Heart right ventricle (tissue), 16 donors: ENCODE measurements around the gene CAGE1. TPM values are rescaled to one million over a fixed set of nuclear protein-coding genes. Genes with fewer than 3 reads are reported as not detected.

ENCODE experiments used
- ATAC-seq, 8 donors: fragments of 200-7000 bp; cut with Tn5 transposase; one replicate each; pipeline ENCODE4 v1.9.1; 2020; ENCODE audit warnings: mild to moderate bottlenecking in 8 of 8, moderate library complexity in 8 of 8, moderate number of reproducible peaks in 1 of 8
- DNase-seq, 2 donors: peaks; one replicate each; pipeline ENCODE4 v3.0.0-alpha.2; 2020
- H3K27ac ChIP-seq, 10 donors: fragments of 200-600 bp; sonication (generic) in 2 of 10; one replicate each; pipeline versions ENCODE4 v1.5.0 to v1.8.0; 2020 to 2022; ENCODE audit warnings: mild to moderate bottlenecking in 3 of 10
- H3K27me3 ChIP-seq, 7 donors: fragments of 200-600 bp; one replicate each; pipeline ENCODE4 v1.8.0; 2021 to 2022; ENCODE audit warnings: mild to moderate bottlenecking in 2 of 7
- H3K36me3 ChIP-seq, 9 donors: fragments of 200-600 bp; sonication (generic) in 1 of 9; one replicate each; pipeline versions ENCODE4 v1.5.0 to v1.8.0; 2020 to 2022; ENCODE audit warnings: mild to moderate bottlenecking in 2 of 9
- H3K4me1 ChIP-seq, 9 donors: fragments of 200-600 bp; sonication (generic) in 1 of 9; one replicate each; pipeline versions ENCODE4 v1.5.0 to v1.8.0; 2020 to 2022; ENCODE audit warnings: mild to moderate bottlenecking in 4 of 9
- H3K4me3 ChIP-seq, 10 donors: fragments of 200-600 bp; sonication (generic) in 2 of 10; one replicate each; pipeline versions ENCODE4 v1.5.0 to v1.8.0; 2020 to 2022; ENCODE audit warnings: mild to moderate bottlenecking in 7 of 10, moderate library complexity in 2 of 10
- H3K9me3 ChIP-seq, 11 donors: fragments of 200-600 bp in 10 of 11; sonication (generic) in 2 of 11; one replicate each; pipeline versions ENCODE4 v1.5.0 to v1.8.0; 2013 to 2022; ENCODE audit warnings: mild to moderate bottlenecking in 2 of 11, control low read depth in 1 of 11, moderate library complexity in 1 of 11
- CTCF ChIP-seq, 9 donors: fragments of 200-600 bp; sonication (generic) in 2 of 9; IDR thresholded peaks; one replicate each; pipeline versions ENCODE4 v1.5.0 to v1.8.0; 2021 to 2022; ENCODE audit warnings: antibody characterized with exemption in 9 of 9, mild to moderate bottlenecking in 5 of 9, moderate library complexity in 1 of 9
- WGBS, 2 donors: extraction: QIAGEN DNeasy Blood & Tissue Kit; methylation state at CpG; one replicate each; pipeline ENCODE4 v1.1.7; 2013; ENCODE audit warnings: inconsistent platforms in 1 of 2; 5-methylcytosine and 5-hydroxymethylcytosine counted together
- intact Hi-C, 10 donors: fragments of 100-400 bp; cut with DNase I; formaldehyde crosslinking; loops; one replicate each; pipeline versions ENCODE4 v1.11.1 to v1.14.2; 2022
- polyA plus RNA-seq, 2 donors: library from polyadenylated mRNA; stranded (reverse); fragments of 200-250 nt; gene quantifications; one replicate each; pipeline ENCODE4 v1.2.3, GENCODE V29; 2013
- total RNA-seq, 10 donors: library from RNA; stranded (reverse); fragmentation: NEBNext Ultra II Directional in 3 of 10; extraction: Animal tissue kit (Norgen Biotek cat#: 25700) in 3 of 10; gene quantifications; one replicate each; pipeline versions ENCODE4 v1.2.1 to v1.2.4, GENCODE V29; 2021 to 2023
- donor health status: Arrhythmogenic right ventricular cardiomyopathy.
- donor health status: ischemic (EF 13 %, LVEDD 7.1; RV severe dilation, severe dysfunction).
- donor health status: healthy with polysubstance abuse.
- donor health status: DM: no; HTN: yes; CAD: no.
- donor health status: DM: no; HTN: no; CAD: no.
- donor health status: ischemic (EF 25% LVEDD 6.9; RV normal size, moderate dysfunction).
- donor health status: ischemic (EF 25% LVEDD 5.7; RV mildly dilated, moderate dysfunction).
- donor health status: healthy.
- donor health status: DM: yes; HTN: yes; CAD: no.
- donor health status: Ischemic cardiomyopathy.
- donor health status: ischemic (EF 35%, LVEDD 5.7; RV mildly dilated, moderate dysfunction).
- donor health status: nonischemic (EF 11% LVEDD 7.7; RV severe dilation, severe dysfunction).
- donor health status: DM: yes; HTN: yes; CAD: no.
- donor health status: PGD.
- donor health status: ischemic (EF 29% LVEDD 5.4; RV normal size, mild dysfunction).
- donor health status: nonischemic (EF 23%, LVEDD 6.1; RV moderate dilation, normal function).

CAGE1 gene
- total and polyA plus RNA-seq, 12 donors: 0.08 to 0.32 TPM; not detected in 10

GRCh38 chr6:7409740-7410139 lies 20.2 kb upstream of the CAGE1 start:
- Histone ChIP-seq H3K36me3 (peaks cover 0 to 98% (median 64%) of the 10 kb centered on the region in 9 donors), H3K9me3 (no peaks in the 10 kb centered on the region), H3K27ac (no peak overlapping the region), H3K4me3 (no peak overlapping the region), H3K4me1 (no peaks in the 10 kb centered on the region), H3K27me3 (no peaks in the 10 kb centered on the region)
- no peak for TF ChIP-seq CTCF (IDR thresholded peaks at IDR 0.05)
- intact Hi-C loops: loop anchor here in 4 of 10 donors (10.0 kb wide), 4 partner anchors 105 to 195 kb away; no protein-coding TSS in a partner anchor
- 94 to 97% methylated on average over 6 of the region's 6 CpGs for WGBS, 2 donors
- ATAC-seq (no peak), DNase-seq (no peak)

- intact Hi-C loops: loop anchor here in 2 of 10 donors (10.0 kb wide), 2 partner anchors 112 to 178 kb away; no protein-coding TSS in a partner anchor
- 93 to 95% methylated on average over 9 of the region's 9 CpGs for WGBS, 2 donors
- no peak overlapping the region for H3K4me3 ChIP-seq
- ATAC-seq (no peak), DNase-seq (no peak)
- no peaks in the 10 kb centered on the region for H3K9me3 ChIP-seq
- no peak overlapping the region for H3K27ac ChIP-seq
- H3K36me3 ChIP-seq: peaks cover 0 to 98% (median 76%) of the 10 kb centered on the region in 9 donors
- TF ChIP-seq CTCF (IDR thresholded peaks at IDR 0.05): no peak
- H3K4me1 ChIP-seq: peaks cover 0 to 3% (median 0%) of the 10 kb centered on the region in 9 donors
- no peaks in the 10 kb centered on the region for H3K27me3 ChIP-seq
These were observed 17.2 kb upstream of the CAGE1 start for GRCh38 chr6:7406743-7407142.

GRCh38 chr6:7404546-7404945 lies 15.0 kb upstream of the CAGE1 start:
- 92 to 94% methylated on average over 5 of the region's 5 CpGs for WGBS, 2 donors
- Histone ChIP-seq H3K4me3 (no peak overlapping the region), H3K36me3 (peaks cover 0 to 98% (median 73%) of the 10 kb centered on the region in 9 donors), H3K4me1 (peaks cover 0 to 3% (median 0%) of the 10 kb centered on the region in 9 donors), H3K27ac (no peak overlapping the region), H3K9me3 (no peaks in the 10 kb centered on the region), H3K27me3 (no peaks in the 10 kb centered on the region)
- intact Hi-C loops: loop anchor here in 2 of 10 donors (10.0 kb wide), 2 partner anchors 110 to 180 kb away; no protein-coding TSS in a partner anchor
- TF ChIP-seq CTCF (IDR thresholded peaks at IDR 0.05): no peak
- DNase-seq (no peak), ATAC-seq (no peak)

GRCh38 chr6:7402716-7403115 lies 13.2 kb upstream of the CAGE1 start:
- Histone ChIP-seq H3K36me3 (peaks cover 0 to 100% (median 77%) of the 10 kb centered on the region in 9 donors), H3K4me3 (no peak overlapping the region), H3K27me3 (no peaks in the 10 kb centered on the region), H3K27ac (peak overlapping the region in 1 of 10 donors; percentile 28), H3K9me3 (no peaks in the 10 kb centered on the region), H3K4me1 (peaks cover 0 to 3% (median 0%) of the 10 kb centered on the region in 9 donors)
- intact Hi-C loops: loop anchor here in 2 of 10 donors (10.0 kb wide), 2 partner anchors 108 to 182 kb away; no protein-coding TSS in a partner anchor
- WGBS, 2 donors: 85 to 92% methylated on average over 1 of the region's 1 CpG
- DNase-seq (no peak), ATAC-seq (peak in 2 of 8 donors; percentile 37 to 46)
- TF ChIP-seq CTCF (IDR thresholded peaks at IDR 0.05): no peak
